Activated T-helper 1 cell treated with anti-CD3 and anti-CD28 coated beads, Interleukin-12 subunit alpha, Interleukin-12 subunit beta, Interleukin-2, Interleukin-4 antibody, amounts not matched to agents 30 ng/mL and 10 ng/mL and 1 ng/mL, durations not matched to agents 14 hours and 24 hours and 36 hours (primary cell): Measurements from ENCODE around the gene GALNT10. TPM values are rescaled to one million over a fixed set of nuclear protein-coding genes. Genes with fewer than 3 reads are reported as not detected.

ENCODE experiments used
- DNase-seq: peaks from one replicate; pipeline ENCODE4 v3.0.0; 2021; ENCODE audit warnings: low spot score
- H3K27ac Mint-ChIP-seq: one replicate; pipeline ENCODE4 v1.8.0; 2021; ENCODE audit warnings: mild to moderate bottlenecking, mixed read lengths
- H3K27me3 Mint-ChIP-seq: one replicate; pipeline ENCODE4 v1.8.0; 2022; ENCODE audit warnings: mild to moderate bottlenecking, moderate library complexity, mixed read lengths; ENCODE audit not compliant: insufficient read depth
- H3K36me3 Mint-ChIP-seq: one replicate; pipeline ENCODE4 v1.8.0; 2021; ENCODE audit warnings: low read depth, mixed read lengths
- H3K4me1 Mint-ChIP-seq: one replicate; pipeline ENCODE4 v1.8.0; 2021; ENCODE audit warnings: low read depth, mixed read lengths
- H3K4me3 Mint-ChIP-seq: one replicate; pipeline ENCODE4 v1.8.0; 2021; ENCODE audit warnings: mild to moderate bottlenecking, moderate library complexity, mixed read lengths
- H3K9me3 Mint-ChIP-seq: one replicate; pipeline ENCODE4 v1.8.0; 2021; ENCODE audit warnings: mixed read lengths
- intact Hi-C: fragments of 100-400 bp; cut with micrococcal nuclease; formaldehyde crosslinking; loops from one replicate; pipeline ENCODE4 v1.15.1; 2024
- total RNA-seq: library from RNA; stranded (reverse); gene quantifications from 2 replicates; pipeline ENCODE4 v1.2.3, GENCODE V29; 2022

Gene GALNT10
- total RNA-seq, 1 donor from 2014 or later, result 55.6 TPM

DNA sequence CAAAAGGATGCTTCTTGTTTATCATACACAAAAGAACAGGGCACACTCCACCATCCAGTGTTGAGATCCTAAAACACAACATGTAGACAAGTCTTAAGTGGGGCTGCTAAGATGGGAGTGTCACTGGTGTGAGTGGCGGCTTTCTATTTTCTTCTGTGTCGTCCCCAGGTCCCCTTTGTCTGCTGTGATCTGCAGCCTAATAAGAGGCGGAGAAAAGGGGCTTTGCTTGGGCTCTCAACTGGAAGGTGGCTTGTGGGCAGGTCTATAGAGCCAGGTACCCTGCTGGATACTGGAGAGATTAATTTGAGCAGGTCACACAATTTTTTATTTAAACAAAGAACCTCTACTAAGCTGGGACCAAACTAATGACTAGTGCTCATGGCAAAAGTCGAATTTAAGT lies 129.2 kb downstream of the GALNT10 start:
- DNase-seq, result no peak

DNA sequence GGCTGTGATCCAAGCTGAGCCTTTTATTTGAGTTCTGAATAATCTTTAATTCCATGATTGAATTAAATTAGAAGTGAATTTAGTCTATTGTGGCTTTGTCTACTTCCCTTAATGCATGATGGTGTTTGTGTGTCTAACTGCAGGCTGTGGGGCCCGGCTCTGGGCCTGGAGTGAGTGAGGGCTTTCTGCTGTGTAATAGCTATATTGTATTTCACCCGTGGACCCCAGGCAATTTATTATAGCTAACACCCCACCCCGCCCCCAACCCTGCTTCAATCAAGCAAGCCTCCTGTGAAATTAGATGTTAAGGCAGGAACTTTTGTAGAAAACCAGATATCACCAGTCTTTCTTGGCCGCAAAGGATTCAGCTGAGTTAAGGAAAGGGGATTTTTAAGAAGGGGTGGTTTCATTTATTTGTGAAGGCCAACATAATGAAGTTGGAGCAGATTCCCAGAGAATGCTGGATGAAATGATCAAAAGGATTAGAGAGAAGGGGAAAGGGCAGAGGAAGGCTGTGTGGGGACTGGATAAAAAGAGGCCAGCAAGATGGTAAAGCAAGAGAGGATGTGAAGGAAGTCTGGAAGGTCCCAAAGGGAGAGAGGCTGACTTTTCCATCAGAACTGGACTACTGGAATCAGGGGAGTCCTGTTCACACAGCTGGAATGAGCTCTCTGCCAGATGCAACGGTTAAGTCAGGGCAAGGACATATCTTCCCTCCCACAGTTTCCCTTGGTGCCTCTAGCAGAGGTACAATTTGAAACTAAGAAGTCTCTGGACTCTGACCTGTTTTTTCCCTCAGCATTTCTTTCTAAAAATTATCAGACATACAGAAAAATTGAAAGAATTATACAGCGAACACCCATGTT lies 129.9 kb downstream of the GALNT10 start:
- intact Hi-C loops, result loop anchor here (5.0 kb wide), 1 partner anchor 248 kb away; no protein-coding TSS in a partner anchor
- H3K27me3 Mint-ChIP-seq, result no peaks in the 10 kb centered on the region
- H3K4me3 Mint-ChIP-seq, result no peak overlapping the region
- peaks cover 19% of the 10 kb centered on the region for H3K4me1 Mint-ChIP-seq
- H3K36me3 Mint-ChIP-seq, result peaks cover 13% of the 10 kb centered on the region
- DNase-seq, result no peak
- H3K9me3 Mint-ChIP-seq, result no peaks in the 10 kb centered on the region
- peak overlapping the region; percentile 3 for H3K27ac Mint-ChIP-seq

More for the DNA sequence above, 129.2 kb downstream of the GALNT10 start:
- intact Hi-C loops, result loop anchor here (5.0 kb wide), 2 partner anchors 33 to 247 kb away; no protein-coding TSS in a partner anchor
- Mint-ChIP-seq H3K9me3 (no peaks in the 10 kb centered on the region), H3K27ac (peak overlapping the region; percentile 46), H3K4me3 (no peak overlapping the region), H3K4me1 (peaks cover 18% of the 10 kb centered on the region), H3K27me3 (no peaks in the 10 kb centered on the region), H3K36me3 (peaks cover 14% of the 10 kb centered on the region)

DNA sequence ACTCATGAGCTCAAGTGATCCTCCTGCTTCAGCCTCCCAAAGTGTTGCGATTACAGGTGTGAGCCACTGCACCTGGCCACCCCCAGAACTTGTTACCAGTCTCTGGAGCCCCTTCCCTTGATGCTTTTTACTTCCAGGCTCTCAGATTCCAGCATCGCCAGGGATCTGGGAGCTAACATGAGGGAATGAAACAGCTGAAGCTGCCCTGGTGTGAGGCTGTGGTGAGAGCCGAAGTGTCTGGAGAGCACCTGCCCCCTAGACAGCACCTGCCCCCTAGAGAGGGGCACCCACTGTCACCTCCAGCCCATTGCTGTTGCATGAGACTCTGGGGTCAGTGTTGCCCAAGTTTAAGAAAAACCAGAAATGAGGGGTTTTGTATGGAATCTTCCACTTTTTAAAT lies 131.0 kb downstream of the GALNT10 start:
- intact Hi-C loops, result loop anchor here (5.0 kb wide), 1 partner anchor 249 kb away; no protein-coding TSS in a partner anchor
- H3K9me3 Mint-ChIP-seq, result no peaks in the 10 kb centered on the region
- no peak for DNase-seq
- no peak overlapping the region for H3K4me3 Mint-ChIP-seq
- H3K27me3 Mint-ChIP-seq, result no peaks in the 10 kb centered on the region
- no peak overlapping the region for H3K27ac Mint-ChIP-seq
- peaks cover 23% of the 10 kb centered on the region for H3K4me1 Mint-ChIP-seq
- H3K36me3 Mint-ChIP-seq, result peaks cover 12% of the 10 kb centered on the region

DNA sequence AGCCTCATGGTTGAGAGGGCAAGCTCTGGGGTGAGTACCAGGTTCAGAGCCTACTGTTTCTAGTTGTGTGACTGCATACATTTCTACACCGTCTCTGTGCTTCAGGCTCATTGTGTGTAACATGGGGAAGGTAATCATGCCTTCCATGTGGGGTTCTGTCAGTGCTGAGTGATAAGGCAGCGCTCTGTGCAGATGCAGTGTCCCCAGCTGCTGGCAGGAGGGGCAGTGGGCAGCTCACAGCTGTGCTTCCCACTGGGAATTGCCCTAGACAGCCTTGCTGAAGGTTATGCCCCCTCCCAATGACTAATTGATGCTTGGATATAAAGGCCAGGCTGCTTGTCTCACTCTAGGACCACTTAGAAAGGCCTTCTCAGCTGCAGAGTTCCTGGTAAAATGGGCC lies 133.5 kb downstream of the GALNT10 start:
- H3K4me1 Mint-ChIP-seq, result peaks cover 16% of the 10 kb centered on the region
- peak overlapping the region; percentile 54 for H3K27ac Mint-ChIP-seq
- H3K27me3 Mint-ChIP-seq, result no peaks in the 10 kb centered on the region
- H3K9me3 Mint-ChIP-seq, result no peaks in the 10 kb centered on the region
- intact Hi-C loops, result loop anchor here (5.0 kb wide), 1 partner anchor 252 kb away; no protein-coding TSS in a partner anchor
- DNase-seq, result no peak
- H3K36me3 Mint-ChIP-seq, result peaks cover 9% of the 10 kb centered on the region
- no peak overlapping the region for H3K4me3 Mint-ChIP-seq

DNA sequence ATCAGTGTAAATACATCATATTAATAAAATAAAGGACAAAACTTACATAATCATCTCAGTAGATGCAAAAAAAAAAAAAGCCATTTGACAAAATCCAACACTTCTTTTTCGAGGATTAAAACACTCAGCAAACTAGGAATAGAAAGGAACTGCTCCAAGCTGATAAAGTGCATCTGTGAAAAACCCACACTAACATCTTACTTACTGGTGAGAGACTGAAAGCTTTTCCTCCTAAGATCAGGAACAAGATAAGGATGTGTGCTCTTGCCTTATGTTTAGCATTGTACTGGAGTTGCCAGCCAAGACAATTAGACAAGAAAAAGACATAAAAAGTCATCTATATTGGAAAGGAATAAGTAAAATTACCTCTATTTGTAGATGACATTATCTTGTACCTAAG lies 135.0 kb downstream of the GALNT10 start:
- H3K4me1 Mint-ChIP-seq, result peaks cover 12% of the 10 kb centered on the region
- intact Hi-C loops, result no loop called here
- no peaks in the 10 kb centered on the region for H3K9me3 Mint-ChIP-seq
- H3K36me3 Mint-ChIP-seq, result peaks cover 14% of the 10 kb centered on the region
- no peak overlapping the region for H3K4me3 Mint-ChIP-seq
- no peak overlapping the region for H3K27ac Mint-ChIP-seq
- no peaks in the 10 kb centered on the region for H3K27me3 Mint-ChIP-seq
- no peak for DNase-seq

DNA sequence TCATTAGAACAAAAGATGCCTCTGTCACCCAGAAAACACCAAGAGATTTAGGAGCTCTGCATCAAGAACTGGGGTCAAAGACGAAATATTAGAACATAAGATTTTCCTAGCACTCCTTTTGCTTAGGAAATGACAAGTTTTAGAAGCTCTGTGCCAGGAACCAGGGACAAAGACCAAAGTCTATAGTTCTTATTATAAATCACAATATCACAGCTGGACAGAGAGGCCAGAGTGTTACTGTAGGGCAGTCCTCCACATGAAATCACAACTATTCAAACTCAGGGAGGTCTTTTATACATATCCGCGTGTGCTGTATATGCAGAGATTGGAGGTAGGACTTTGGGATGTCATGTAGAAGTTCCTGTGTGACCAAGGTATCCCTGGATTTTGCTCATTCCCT lies 138.5 kb downstream of the GALNT10 start:
- no peak for DNase-seq
- no peak overlapping the region for H3K4me3 Mint-ChIP-seq
- no peak overlapping the region for H3K27ac Mint-ChIP-seq
- H3K36me3 Mint-ChIP-seq, result peaks cover 25% of the 10 kb centered on the region
- H3K4me1 Mint-ChIP-seq, result peaks cover 5% of the 10 kb centered on the region
- H3K27me3 Mint-ChIP-seq, result no peaks in the 10 kb centered on the region
- H3K9me3 Mint-ChIP-seq, result no peaks in the 10 kb centered on the region
- intact Hi-C loops, result no loop called here

DNA sequence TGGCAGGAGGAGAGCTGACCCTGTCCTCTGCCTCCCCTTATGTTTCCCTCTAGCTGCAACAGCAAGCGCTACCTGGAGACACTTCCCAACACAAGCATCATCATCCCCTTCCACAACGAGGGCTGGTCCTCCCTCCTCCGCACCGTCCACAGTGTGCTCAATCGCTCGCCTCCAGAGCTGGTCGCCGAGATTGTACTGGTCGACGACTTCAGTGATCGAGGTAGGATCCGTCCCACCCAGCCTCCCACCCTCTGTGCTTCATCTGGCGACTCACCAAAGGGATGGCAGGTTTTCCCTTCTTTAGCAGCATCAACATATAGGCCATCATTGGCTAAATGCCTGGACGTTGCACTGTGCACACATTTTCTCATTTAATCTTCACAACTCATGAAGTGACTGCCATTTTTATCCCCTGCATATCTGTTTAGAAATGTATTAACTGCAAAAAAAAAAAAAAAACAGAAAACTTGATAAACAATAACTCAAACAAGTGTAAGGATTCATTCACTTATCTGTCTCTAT lies 139.0 kb downstream of the GALNT10 start:
- Mint-ChIP-seq H3K4me1 (peaks cover 5% of the 10 kb centered on the region), H3K27me3 (no peaks in the 10 kb centered on the region), H3K4me3 (no peak overlapping the region), H3K27ac (no peak overlapping the region), H3K36me3 (peaks cover 25% of the 10 kb centered on the region), H3K9me3 (no peaks in the 10 kb centered on the region)
- intact Hi-C loops, result no loop called here
- no peak for DNase-seq

DNA sequence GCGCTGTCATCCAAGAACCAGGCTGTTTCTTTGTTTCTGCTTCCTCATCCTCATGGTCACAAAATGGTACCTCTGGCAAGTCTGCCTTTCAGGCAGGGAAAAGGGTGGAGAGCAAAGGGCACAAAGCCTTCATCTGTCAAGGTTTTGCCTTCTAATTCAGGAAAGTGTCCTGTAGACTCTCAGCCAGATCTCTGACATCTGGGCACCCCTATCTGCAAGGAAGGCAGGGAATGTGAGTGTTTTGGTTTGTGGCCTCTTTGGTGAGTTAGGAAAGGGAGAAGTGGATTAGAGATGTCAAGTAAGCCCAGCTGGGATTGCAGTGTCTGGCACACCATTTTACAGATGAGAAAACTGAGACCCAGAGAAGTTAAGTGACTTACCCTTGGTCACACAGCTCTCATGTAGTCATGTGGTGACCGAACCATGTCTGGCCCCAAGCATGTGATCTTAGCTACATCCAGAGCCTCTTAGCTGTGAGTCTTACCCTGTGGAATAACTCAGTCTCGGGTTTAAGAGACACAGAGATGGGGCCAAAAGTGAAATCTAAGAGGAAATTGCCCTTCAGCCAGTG lies 139.6 kb downstream of the GALNT10 start:
- no peak overlapping the region for H3K27ac Mint-ChIP-seq
- H3K4me3 Mint-ChIP-seq, result no peak overlapping the region
- peaks cover 5% of the 10 kb centered on the region for H3K4me1 Mint-ChIP-seq
- peaks cover 28% of the 10 kb centered on the region for H3K36me3 Mint-ChIP-seq
- H3K27me3 Mint-ChIP-seq, result no peaks in the 10 kb centered on the region
- no peak for DNase-seq
- H3K9me3 Mint-ChIP-seq, result no peaks in the 10 kb centered on the region
- intact Hi-C loops, result no loop called here

DNA sequence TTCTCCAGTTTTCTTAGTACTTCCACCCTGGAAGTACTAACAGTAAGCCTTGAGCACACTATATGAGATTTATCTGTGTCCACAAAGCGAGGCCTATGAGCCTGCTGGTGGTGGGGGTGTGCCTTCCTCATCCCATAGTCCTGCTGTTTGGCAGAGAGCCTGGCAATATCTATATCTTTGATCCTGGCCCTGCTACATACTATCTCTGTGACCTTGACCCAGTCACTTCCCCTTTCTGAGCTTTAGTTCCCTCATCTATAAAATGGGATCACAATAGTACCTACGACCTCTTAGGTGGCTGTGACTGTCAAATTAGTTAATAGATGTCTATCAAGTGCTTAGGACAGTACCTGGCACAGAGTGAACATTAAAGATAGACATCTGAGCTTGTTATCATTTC lies 140.7 kb downstream of the GALNT10 start:
- peaks cover 36% of the 10 kb centered on the region for H3K36me3 Mint-ChIP-seq
- intact Hi-C loops, result no loop called here
- H3K4me1 Mint-ChIP-seq, result no peaks in the 10 kb centered on the region

DNA sequence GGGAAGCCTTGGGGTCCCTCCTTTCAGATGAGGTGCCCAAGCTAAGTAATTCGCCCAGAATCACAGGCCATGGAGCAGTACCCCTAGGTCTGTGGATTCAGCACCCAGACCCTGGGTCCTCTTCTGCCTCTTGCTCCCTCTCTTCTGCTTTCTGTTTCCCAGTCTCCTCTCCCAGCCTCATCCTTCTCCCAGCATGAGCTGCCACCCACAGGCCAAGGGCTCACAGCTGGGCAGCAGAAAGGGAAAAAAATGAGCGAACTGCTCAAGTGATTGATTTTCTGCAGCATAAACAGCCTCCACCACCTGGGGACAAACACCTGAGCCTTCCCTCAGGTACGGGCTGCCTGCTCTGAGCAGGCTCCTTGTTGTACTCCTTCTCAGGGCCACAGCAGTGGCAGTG lies 141.4 kb downstream of the GALNT10 start:
- H3K4me1 Mint-ChIP-seq, result no peaks in the 10 kb centered on the region
- peaks cover 36% of the 10 kb centered on the region for H3K36me3 Mint-ChIP-seq
- no peaks in the 10 kb centered on the region for H3K9me3 Mint-ChIP-seq
- H3K27me3 Mint-ChIP-seq, result no peaks in the 10 kb centered on the region
- no peak for DNase-seq
- intact Hi-C loops, result no loop called here
- H3K27ac Mint-ChIP-seq, result no peak overlapping the region
- H3K4me3 Mint-ChIP-seq, result no peak overlapping the region

More for the DNA sequence above, 140.7 kb downstream of the GALNT10 start:
- Mint-ChIP-seq H3K9me3 (no peaks in the 10 kb centered on the region), H3K27me3 (no peaks in the 10 kb centered on the region), H3K27ac (no peak overlapping the region), H3K4me3 (no peak overlapping the region)
- no peak for DNase-seq

DNA sequence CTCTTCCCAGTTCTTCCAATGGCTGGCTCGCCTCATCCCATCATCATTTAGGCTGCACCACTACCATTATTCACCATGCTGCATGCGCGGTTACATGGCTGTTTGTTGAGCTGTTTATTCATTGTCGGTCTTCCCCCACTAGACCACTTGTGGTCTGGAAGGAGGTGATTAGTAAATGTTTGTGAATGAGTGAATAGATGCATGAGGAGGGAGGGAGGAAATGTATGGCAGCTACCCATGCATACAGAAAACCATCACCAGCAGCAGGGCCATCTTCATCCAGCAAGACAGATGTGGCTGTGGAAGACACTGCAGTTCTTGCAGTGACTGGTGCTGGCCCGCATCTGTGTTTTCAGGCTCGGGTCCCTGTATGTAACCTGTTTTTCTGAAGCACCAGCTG lies 141.9 kb downstream of the GALNT10 start:
- no peaks in the 10 kb centered on the region for H3K27me3 Mint-ChIP-seq

DNA sequence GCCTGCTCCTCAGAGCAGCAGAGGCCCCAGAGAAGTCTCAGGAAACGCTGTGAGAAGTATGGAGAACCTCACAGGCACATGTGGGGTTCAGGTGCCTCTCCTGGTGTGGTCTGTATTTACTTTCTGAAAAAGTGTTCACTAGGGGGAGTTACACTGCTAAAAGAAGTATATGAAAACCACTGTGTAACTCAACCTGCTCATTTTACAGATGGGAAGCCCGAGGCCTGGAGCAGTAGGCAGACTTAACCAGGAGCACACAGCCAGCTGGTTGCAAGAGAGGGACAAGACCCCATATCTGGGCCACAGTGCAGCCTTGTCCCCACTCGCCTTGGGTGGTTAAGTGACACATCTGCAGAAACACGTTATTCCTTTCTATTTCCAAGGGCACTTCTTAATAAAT lies 142.5 kb downstream of the GALNT10 start:
- H3K27me3 Mint-ChIP-seq, result no peaks in the 10 kb centered on the region
- H3K4me1 Mint-ChIP-seq, result no peaks in the 10 kb centered on the region
- H3K4me3 Mint-ChIP-seq, result no peak overlapping the region
- no peaks in the 10 kb centered on the region for H3K9me3 Mint-ChIP-seq
- H3K27ac Mint-ChIP-seq, result no peak overlapping the region
- no peak for DNase-seq
- intact Hi-C loops, result no loop called here
- H3K36me3 Mint-ChIP-seq, result peaks cover 43% of the 10 kb centered on the region

More for the DNA sequence above, 141.9 kb downstream of the GALNT10 start:
- no peaks in the 10 kb centered on the region for H3K4me1 Mint-ChIP-seq
- peaks cover 39% of the 10 kb centered on the region for H3K36me3 Mint-ChIP-seq
- intact Hi-C loops, result no loop called here
- DNase-seq, result no peak
- no peak overlapping the region for H3K4me3 Mint-ChIP-seq
- no peaks in the 10 kb centered on the region for H3K9me3 Mint-ChIP-seq
- no peak overlapping the region for H3K27ac Mint-ChIP-seq

DNA sequence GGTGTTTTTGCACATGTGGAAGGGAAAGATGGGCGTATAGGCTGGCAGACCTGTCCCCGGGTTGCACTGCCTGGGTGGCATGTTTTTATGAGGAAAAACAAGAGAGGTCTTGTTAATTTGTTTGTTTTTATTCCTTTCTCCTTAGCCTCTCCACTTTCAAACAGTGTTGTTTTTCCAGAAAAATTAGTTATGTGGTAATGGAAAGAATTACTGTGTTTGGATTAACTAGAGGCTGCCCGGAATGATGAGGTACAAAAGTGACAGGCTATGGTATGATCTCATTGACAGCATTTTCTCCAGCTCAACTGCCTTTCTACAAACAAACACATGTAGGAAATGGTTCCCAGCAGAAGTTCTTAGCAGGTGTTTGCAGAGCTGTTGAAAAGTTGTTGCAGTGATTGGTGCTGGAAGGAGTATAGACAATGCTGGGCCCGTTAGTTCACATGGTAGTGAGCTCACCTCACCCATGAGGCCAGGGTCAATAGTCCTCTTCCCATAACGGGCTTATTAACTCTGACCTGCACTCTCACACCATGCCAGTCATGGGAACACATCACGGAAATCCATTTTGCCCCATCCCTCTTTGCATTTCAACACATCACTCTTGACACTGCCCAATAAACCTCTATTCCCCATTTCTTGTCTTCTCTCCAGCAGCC lies 144.0 kb downstream of the GALNT10 start:
- H3K36me3 Mint-ChIP-seq, result peaks cover 45% of the 10 kb centered on the region
- intact Hi-C loops, result no loop called here

More for the DNA sequence above, 144.0 kb downstream of the GALNT10 start:
- DNase-seq, result no peak
- no peaks in the 10 kb centered on the region for H3K9me3 Mint-ChIP-seq
- H3K27ac Mint-ChIP-seq, result no peak overlapping the region
- H3K4me3 Mint-ChIP-seq, result no peak overlapping the region
- no peaks in the 10 kb centered on the region for H3K4me1 Mint-ChIP-seq
- no peaks in the 10 kb centered on the region for H3K27me3 Mint-ChIP-seq
